ENCODE measurements around the gene TBX21.

TBX21 gene

DNA sequence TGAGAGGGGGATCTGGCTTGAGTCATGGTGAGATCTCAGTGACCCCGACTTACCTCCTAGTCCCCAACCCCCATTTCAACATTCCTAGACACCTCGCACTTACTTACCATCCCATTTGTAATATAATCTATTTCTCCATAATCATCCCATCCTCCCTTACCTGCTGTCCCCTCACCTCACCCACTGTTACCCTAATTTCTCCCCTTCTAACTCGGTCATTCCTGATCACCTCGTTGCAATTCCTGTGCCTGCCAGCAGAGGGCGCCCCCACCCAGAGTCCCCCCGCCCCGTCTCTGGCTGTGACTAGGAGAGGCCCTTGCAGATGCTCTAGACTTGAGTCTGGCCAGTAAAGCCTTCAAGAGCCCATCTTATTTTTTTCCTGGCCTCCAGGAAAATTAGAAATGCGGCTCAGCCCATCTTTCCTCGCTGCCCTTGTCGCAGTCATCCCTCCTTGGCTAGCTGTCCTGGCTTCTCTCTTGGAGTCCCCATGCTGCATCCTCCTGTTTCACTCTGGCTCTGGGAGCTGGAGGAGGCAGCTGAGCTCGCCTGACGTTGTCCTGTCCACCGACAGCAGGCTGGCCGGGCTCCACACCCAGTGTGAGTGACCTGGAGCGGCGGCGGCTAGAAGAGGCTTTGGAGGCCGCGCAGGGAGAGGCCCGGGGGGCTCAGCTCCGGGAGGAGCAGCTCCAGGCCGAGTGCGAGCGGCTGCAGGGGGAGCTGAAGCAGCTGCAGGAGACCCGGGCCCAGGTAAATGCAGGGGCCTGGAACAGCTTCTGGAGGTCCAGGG, 34.1 kb upstream of the TBX21 start:
- DNase-seq (ENCODE audit: low read depth): peak; percentile 82

DNA sequence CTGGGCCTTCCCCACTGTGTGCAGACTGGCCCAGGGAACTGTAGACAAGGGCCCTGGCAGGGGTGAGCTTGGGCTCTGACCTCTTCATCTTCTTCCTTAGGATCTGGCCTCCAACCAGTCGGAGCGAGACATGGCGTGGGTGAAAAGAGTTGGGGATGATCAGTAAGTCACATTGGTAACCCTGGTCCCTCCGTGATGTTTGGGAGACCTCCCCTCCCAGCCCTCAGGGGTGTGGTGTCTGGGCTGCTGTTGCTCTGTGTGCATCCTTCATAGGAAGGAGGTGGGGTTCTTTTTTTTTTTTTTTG, 33.5 kb upstream of the TBX21 start:
- no peak for DNase-seq (ENCODE audit: low read depth)

DNA sequence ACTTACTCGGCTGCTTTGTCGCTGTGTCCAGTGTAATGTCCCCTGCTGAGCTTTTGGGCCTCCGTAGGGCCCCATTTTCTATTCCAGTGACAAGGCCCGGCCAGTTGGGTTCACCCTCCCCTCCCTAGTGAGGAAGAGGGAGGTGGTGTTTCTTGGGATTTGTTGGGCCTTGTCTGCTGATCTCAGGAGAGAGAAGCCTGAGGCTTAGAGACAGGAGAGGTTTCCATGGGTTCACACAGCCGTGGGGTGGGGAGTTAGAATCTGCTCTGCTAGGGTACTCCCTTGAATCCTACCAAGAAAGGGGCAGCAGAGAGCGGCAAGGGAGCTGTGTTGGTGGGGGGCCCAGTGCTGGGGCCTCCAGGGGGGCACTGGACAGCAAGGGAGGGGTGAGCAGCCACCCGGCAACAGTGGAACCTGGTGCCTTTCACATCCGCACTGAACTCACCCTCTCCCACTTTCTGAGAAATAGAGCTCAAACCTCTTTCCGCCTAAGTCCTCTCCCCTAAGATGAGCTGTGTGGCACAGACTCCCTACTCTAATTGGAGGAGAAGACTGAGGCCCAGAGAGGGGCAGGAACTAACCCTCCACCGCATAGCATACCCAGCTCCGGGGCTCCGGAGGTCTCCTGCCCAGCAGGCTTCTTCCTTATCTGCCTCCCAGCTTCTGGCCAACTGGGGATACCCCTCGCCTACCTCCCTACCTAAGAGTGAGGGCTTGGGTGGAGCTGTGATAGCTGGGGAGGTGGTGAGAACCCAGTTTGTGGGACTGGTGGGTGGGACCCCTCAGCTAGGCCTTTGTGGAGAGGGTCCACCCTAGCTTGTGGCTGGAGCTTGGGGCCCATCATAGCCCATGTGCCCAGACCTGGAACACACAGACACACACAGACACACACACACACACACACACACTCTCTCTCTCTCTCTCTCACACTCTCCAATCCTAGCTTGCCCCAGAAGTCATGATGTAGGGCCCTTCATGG, 32.3 kb upstream of the TBX21 start:
- DNase-seq (ENCODE audit: low read depth): no peak

DNA sequence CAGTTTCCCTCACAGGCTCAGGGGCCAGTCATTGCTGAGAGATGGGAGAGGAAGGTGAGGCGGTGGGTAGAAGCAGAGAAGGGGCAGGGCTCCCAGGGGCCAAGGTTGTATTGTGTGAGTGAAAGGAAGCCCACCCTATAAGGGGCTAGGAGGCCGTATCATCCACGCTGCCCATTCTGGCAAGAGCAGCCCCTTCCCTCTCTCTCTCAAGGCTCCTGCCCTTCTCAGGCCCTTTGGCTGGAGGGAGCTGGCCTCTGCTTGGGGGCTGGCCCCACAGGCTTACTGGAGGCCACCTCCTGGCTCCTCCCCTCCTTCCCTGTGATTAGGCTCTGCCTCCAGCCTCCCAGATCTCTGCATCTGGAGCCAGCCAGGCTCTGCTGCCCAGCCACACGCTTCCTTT, 31.4 kb upstream of the TBX21 start:
- DNase-seq (ENCODE audit: low read depth): no peak

DNA sequence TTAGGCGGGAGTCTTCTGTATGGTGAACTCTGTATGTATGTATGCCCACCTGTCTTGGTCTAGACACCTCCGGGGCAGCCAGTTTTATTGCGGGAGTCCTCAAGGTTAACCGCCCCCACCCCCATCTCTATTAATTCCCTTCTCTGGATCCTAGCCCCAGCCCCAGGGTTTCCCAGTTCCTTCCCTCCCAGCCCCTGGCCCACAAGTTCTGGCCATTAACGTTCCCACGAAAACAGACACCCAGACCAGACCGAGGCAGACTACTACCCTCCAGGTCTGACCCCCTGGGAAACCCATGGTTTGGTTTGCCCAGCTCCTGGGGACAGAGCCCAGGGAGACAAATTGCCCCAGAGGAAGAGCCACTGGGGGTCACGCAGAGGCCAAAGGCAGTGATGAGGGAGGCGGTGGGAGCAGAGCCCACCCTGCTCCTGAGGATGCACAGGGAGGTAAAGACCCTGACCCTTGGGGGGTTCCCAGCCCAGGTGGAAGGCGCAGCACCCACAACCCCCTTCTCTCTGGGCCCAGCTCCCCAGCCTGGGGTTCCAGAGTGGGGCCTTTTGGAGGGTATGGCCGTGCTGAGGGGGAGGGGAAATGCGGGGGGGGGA, 30.5 kb upstream of the TBX21 start:
- DNase-seq (ENCODE audit: low read depth): no peak

DNA sequence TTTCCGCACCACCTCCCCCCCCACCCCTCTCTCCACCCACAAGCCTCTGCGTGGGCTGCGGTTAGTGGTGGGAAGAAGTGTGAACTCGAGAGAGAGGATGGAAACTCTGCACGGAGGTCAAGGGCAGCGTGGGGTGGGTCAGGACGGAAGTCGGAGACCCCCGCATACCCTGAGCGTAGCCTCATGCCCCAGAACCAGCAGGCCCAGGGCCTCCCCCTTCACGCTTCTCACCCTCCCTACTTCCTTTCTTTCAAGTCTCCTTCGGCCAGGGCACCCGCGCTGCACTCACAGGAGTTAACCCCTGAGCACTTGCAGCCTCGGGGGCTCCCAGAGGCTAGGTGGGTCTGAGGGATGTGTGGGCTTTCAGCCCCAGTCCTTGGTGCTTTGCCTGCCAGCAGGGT, 29.8 kb upstream of the TBX21 start:
- no peak for DNase-seq (ENCODE audit: low read depth)

DNA sequence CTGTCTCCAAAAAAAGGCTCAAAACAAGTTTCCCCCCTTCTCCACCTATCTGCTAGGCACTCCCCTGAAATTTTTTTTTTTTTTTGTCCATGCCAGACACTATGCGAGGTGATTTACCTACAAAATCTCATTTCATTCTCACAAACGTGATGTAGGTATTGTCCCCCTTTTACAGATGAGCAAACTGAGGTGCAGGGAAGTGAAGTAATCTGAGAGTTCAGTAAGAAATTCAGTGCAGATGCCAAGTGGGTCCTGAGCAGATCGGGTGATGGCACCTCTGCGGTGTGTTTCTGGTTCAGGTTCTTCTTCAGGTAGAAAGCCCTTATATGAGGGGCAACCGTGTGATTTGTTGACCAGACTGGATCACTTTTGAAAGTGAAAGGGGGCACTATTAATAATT, 29.4 kb upstream of the TBX21 start:
- no peak for DNase-seq (ENCODE audit: low read depth)

DNA sequence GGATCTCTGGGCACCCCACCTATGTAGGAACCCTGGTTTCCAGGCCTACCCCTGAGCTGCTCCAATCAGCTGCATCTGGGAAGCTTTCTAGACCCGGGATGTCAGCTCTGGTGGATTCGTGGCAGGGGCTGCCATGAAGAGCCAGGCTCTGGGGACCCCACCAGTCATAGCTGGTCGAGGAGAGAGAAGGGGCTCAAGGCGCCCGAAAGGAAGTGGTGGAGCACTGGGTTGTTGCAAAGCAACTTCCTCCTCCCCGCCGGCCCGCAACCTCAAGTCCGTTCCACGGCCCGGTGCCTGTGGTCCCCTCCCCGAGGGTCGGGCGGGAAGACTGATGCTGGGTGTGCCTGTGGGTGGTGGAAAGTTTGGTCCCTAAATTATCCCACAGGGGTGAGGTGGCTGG, 28.9 kb upstream of the TBX21 start:
- DNase-seq (ENCODE audit: low read depth): no peak

DNA sequence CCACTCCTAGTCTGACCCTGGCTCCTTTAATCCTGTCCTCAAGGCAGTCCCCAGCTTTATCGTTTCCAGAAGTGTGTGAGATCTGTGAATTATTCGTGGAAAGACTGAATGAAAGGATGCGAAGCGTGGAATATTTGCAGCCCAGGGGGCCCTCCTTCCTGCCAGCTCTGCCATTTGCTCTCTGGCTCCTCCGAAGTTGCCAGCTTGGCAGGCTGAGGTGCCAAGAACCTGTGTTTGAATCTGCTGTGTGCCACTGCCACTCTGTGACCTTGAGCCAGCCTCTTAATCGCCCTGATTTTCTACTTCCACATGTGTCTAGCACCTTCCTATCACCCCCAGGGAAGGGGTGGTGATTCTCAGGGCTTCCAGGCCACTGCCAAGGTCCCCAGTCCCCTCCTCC, 28.3 kb upstream of the TBX21 start:
- DNase-seq (ENCODE audit: low read depth): no peak

DNA sequence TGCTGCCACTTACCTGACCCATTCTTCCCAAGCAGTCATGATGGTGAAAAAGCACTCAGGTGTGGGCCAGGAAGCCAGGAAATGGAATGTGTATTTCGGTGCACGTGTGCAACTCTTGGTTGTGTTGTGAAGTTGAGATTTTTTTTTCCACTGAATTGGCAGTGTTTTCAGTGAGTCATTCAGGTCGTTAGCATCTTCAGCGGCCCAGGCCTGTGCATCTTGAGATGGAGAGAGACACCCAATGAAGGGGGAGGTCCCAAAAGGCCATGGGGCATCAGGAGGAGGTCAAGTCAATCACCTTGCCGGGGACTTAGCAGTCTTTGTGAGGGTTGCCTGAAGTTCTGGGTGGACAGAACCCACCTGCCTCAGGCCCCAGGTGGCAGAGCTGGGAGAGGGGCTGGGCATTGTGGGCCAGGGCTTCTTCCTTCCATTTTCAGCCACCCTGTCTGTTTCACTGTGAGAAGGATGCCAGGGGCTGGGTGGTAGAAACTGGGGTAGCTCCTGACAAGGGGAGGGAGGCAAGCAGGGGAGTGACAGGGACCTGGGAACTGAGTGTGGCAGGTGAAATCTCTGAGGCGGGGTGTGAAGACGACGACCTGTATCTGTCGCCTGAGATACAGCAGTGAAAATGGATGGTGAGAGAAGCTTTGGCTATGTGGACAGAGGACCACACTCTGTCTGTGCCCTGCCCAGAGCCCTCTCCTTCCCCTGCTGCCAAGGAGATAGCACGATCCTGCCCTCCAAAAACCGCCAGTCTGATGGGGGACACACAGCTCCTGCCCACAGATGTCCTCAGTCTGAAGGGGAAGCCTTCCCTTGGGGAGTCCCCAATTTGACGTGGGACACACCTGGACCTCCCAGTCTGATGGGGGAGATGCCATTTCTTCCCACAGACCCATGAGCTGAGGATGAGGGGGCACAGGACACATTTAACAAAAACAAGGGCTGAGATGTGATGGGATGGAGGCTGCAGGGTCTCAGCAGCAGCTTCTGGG, 27.2 kb upstream of the TBX21 start:
- no peak for DNase-seq (ENCODE audit: low read depth)

DNA sequence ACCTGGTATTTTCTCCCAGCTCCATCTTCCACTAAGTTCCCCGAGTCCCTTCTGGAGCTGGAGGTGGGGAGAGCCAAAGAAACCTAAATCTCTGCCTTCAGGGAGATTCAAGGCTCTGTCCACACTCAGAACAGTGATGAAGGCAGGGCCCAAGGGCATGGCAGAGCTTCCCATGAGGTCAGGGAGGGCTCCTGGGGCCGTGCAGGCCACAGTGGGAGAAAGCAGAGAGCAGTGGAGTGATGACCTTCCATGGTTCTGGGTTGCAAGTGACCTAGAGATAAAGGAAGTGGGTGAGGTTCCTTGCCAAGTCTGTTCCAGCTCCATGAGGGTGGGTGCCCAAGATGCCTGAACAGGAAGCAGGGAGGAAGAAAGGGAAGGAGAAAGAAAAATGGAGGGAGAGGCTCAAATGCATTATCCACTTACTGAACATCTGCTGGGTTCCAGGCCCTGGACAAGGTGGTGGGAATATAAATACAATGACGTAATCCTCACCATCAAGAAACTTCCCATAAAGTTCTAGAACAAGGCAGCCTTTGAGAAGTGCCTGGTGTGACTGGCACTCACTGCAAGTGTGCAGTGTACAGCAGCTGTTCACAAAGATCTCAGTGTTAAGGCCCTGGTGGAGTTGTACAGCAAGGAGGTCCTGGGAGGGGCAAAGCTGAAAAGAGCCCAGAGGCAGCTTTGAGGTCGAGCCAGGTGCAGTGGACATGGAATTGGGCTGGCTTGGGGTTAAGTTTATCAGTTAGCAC, 25.8 kb upstream of the TBX21 start:
- no peak for DNase-seq (ENCODE audit: low read depth)

DNA sequence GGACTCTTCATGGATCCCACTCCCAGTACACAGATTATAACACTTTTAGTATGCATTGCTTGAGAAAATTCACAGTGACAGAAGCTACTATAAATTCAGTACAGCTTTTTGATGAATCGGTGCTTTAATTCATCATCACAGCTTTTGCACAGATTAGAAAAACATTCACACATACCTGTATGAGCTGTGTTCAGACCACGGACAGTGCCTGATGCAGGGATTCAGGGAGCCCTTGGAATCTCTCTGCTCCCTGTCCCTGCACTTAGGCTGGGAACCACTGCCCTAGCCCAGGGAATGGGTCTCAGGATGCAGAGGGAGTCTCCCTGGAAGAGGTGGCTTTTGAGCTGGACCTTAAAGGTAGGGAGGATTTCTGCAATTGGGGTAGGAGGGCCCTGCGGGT, 25.2 kb upstream of the TBX21 start:
- DNase-seq (ENCODE audit: low read depth): no peak

DNA sequence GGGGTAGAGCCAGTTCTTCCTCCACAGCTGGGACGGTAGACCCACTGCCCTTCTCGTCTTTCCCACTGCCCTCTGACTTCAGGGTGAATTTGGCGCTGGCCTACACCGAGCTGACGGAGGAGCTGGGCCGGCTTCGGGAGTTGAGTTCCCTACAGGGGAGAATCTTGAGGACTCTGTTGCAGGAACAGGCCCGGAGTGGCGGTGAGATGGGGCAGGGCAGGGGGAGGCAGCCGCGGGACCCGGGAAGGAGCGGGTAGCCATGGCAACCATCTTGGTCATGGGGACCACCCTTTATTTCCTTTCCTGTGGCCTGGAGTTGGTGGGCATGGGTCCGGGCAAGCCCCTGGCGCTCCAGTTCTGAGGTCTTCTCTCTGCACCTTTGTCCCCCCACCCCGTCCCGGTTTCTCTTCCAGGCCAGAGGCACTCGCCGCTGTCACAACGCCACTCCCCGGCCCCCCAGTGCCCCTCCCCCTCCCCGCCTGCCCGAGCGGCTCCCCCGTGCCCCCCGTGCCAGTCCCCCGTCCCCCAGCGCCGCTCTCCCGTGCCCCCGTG, 24.6 kb upstream of the TBX21 start:
- DNase-seq (ENCODE audit: low read depth): no peak

DNA sequence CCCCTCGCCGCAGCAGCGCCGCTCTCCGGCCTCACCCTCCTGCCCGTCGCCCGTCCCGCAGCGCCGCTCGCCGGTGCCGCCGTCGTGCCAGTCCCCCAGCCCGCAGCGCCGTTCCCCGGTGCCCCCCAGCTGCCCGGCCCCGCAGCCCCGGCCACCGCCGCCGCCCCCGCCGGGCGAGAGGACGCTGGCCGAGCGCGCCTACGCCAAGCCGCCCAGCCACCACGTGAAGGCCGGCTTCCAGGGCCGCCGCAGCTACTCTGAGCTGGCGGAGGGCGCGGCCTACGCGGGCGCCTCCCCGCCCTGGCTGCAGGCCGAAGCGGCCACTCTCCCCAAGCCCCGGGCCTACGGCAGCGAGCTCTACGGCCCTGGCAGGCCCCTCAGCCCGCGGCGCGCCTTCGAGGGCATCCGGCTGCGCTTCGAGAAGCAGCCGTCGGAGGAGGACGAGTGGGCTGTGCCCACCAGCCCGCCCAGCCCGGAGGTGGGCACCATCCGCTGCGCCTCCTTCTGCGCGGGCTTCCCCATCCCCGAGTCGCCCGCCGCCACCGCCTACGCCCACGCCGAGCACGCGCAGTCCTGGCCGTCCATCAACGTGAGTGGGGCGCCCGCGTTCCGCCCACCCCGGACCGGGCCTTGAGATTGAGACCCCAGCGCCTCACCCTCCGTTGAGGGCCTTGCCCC, 24.0 kb upstream of the TBX21 start:
- no peak for DNase-seq (ENCODE audit: low read depth)

DNA sequence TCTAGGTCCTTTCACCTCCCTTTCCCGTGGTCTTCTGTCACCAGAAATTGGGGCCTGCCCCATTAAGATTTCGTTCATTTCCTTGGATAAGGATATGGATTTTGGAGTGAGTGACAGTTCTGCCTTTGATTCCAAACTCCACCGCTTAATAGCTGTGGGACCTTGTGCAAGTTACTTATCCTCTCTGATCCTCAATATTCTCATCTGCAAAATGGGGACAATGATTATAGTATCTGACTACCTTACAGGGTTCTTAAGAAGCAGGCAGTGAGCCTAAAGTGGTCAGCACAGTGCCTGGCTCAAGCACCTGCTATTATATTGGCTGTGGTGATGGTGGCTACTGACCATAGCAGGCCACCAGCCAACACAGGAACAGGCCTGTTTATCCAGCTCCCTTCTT, 23.4 kb upstream of the TBX21 start:
- no peak for DNase-seq (ENCODE audit: low read depth)

DNA sequence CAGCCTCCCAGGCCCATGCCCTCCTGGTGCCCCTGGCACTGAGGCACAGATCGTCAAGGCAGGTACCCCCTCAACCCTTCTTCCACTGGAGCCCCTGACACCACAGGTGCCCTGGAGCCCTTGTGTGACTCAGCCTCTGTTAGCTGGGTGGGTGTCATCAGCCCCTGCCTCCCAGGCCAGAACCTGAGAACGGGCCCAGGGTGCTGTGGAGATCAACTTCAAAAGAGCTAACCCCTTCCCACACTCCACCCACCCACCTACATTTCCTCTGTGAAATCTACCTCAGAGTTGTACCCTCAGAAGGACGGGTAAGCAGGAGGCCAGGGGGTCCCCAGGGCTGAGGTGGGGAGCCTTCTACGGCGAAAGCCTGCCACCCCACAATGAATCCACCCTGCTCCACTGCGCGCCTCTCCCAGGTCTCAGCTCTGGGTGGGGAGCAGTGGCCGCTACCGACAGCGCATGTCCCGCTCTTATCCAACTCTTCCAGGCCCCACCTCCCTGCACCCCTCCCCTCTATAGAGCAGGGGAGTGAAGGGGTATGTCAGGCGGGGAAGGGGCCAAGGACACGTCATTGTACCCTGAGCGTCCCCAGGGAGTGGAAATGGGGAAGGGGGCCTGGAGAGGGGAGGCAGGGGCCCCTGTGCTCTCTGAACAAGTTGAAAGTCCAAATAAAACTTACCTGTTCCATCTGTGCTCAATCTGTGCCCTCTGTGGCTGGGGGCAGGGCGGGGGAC, 21.5 kb upstream of the TBX21 start:
- no peak for DNase-seq (ENCODE audit: low read depth)

DNA sequence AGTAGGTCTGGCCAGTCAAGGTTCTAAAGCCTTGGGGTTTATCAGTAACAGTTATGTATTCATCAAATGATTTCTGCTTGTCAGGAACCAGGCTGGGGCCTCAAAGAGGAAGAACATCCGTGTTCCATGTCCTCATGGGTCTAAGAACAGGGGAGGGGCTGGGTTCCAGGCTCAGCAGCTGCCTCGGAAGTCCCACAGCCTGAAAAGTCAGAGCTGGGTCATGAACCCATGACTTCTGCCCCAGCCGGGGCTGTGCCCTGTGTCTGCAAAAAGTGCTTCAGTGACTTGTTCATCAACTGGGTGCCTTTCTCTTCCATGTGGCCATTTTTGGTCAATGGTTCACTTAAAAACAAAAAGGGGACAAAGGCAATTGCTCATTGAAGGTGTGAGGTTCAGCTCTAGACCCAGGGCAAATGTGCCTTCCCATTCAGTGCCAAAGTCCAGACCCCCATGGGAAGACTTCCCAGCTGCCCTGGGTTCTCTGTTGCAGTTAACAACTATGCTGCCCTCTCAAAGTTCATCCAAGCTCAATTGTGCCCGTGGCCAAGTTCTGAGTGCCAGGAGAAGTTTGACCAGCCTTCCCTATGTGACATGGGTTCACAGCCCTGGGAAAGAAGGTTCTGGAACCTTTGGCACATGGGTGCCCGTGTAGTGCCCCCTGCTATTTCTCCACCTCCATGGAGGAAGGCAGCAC, 20.6 kb upstream of the TBX21 start:
- DNase-seq (ENCODE audit: low read depth): no peak

DNA sequence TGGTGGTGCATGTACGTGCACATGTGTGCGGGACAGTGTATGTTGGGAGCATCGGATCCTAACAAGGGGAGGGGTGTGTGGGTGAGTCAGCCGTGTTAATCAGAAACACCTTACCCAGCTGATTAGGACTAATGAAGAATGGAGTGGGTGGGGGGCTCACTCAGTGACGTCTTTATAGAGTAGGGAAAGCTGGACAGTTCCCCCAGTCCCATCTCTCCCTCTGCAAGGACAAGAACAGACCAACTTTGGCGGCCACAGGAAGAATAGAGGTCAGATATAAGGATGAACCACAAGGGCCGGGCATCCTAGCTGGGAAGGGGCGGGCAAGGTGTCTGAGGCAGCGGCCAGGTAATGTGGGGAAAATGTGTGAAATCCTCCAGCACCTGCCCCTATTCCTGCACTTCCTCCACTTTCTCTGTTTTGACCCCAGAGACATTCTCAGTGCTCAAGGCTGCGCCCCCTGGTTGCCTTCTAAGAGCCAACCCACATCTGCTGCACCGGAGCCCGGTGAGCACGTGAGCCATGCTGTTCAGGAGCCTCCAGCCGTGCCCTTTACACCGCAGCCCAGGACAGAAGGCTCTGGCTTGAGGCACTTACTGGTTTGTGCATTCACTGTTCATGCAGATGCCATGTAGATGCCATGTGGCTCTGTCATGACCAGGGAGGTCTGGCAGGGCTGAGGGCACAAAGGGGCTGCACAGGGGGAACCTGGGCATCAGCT, 18.9 kb upstream of the TBX21 start:
- DNase-seq (ENCODE audit: low read depth): no peak
